HCT116 (cell line): Measurements from ENCODE around the gene HS6ST3. TPM values are rescaled to one million over a fixed set of nuclear protein-coding genes. Genes with fewer than 3 reads are reported as not detected.

Source experiments
- ATAC-seq: fragments of 200-7000 bp; cut with Tn5 transposase; 2 replicates; pipeline ENCODE4 v1.9.1; 2020; ENCODE audit warnings: mild to moderate bottlenecking, moderate library complexity
- BruUV-seq: library from RNA; stranded (reverse); fragments of 400-500 nt; replicated peaks from 2 replicates; lab custom pipeline; 2021; lab: Mats Ljungman, UMichigan
- CTCF ChIA-PET: fragments of 300-600 bp; sonication (Branson Sonifier 250); formaldehyde crosslinking; loops from one replicate; lab custom pipeline; 2021; ENCODE audit warnings: antibody characterized with exemption; lab: Charles Lee
- POLR2A ChIA-PET: fragments of 300-600, 350-600 bp; sonication (Branson Sonifier 250); formaldehyde crosslinking; loops from one replicate; lab custom pipeline; 2021; ENCODE audit warnings: antibody characterized with exemption; lab: Charles Lee
- RAD21 ChIA-PET, 2 experiments: fragments of 300-600 bp; sonication (Branson Sonifier 250); formaldehyde crosslinking; loops; one replicate each; lab custom pipeline; 2023; ENCODE audit warnings: low total read pairs in 2 of 2; ENCODE audit not compliant: uncharacterized antibody in 2 of 2, unreplicated experiment in 2 of 2, low non-redundant PET in 1 of 2; lab: Charles Lee
- DNase-seq: peaks from one replicate; pipeline ENCODE4 v3.0.0-alpha.2; 2010; ENCODE audit warnings: low read depth, low spot score
- H2AFZ ChIP-seq: fragments of 200-600 bp; shearing (Covaris generic), sonication (generic); 2 replicates; pipeline ENCODE4 v1.6.1; 2017; ENCODE audit warnings: low read depth, mixed run types, mixed read lengths, antibody characterized with exemption, low read length; ENCODE audit not compliant: poor library complexity, severe bottlenecking
- H3K27ac ChIP-seq: 2 replicates; pipeline ENCODE4 v1.5.1; 2012; ENCODE audit warnings: low read depth, low read length
- H3K27me3 ChIP-seq: fragments of 200-600 bp; sonication (generic); 2 replicates; pipeline ENCODE4 v1.6.1; 2016; ENCODE audit warnings: mixed run types, low read length, mixed read lengths; ENCODE audit not compliant: insufficient read depth
- H3K36me3 ChIP-seq, 2 experiments: fragments of 200-500 bp in 1 of 2; fragments of 200-600 bp in 1 of 2; sonication (Bioruptor generic) in 1 of 2; sonication (generic) in 1 of 2; 2 replicates each; pipeline versions ENCODE4 v1.5.1 to v1.6.1; 2014 to 2016; ENCODE audit warnings: low read length in 2 of 2, inconsistent platforms in 1 of 2, mixed read lengths in 1 of 2, mixed run types in 1 of 2; ENCODE audit not compliant: insufficient read depth in 2 of 2, control insufficient read depth in 1 of 2
- H3K4me1 ChIP-seq, 2 experiments: fragments of 200-600 bp in 1 of 2; sonication (generic) in 1 of 2; 2 replicates each; pipeline versions ENCODE4 v1.5.1 to v1.6.1; 2012 to 2017; ENCODE audit warnings: low read length in 2 of 2, inconsistent platforms in 1 of 2, mild to moderate bottlenecking in 1 of 2, mixed read lengths in 1 of 2, mixed run types in 1 of 2, moderate library complexity in 1 of 2; ENCODE audit not compliant: insufficient read depth in 2 of 2, control insufficient read depth in 1 of 2
- H3K4me2 ChIP-seq: fragments of 200-600 bp; sonication (generic); 2 replicates; pipeline ENCODE4 v1.6.1; 2017; ENCODE audit warnings: mixed run types, low read length, mixed read lengths
- H3K4me3 ChIP-seq, 2 experiments: fragments of 200-600 bp in 1 of 2; sonication (generic) in 1 of 2; replicated peaks in 1 of 2; 2 replicates each; pipeline ENCODE4 v1.5.1; 2011 to 2016; ENCODE audit warnings: low read length in 2 of 2, control low read depth in 1 of 2, low read depth in 1 of 2, mild to moderate bottlenecking in 1 of 2, mixed read lengths in 1 of 2, mixed run types in 1 of 2
- H3K79me2 ChIP-seq: fragments of 200-600 bp; sonication (generic); 2 replicates; pipeline ENCODE4 v1.6.1; 2017; ENCODE audit warnings: mild to moderate bottlenecking, mixed run types, low read length, moderate library complexity, mixed read lengths; ENCODE audit not compliant: insufficient read depth
- H3K9ac ChIP-seq: fragments of 200-600 bp; sonication (generic); 2 replicates; pipeline ENCODE4 v1.6.1; 2016; ENCODE audit warnings: low read length, mixed read lengths
- H3K9me2 ChIP-seq: fragments of 200-600 bp; sonication (generic), shearing (Covaris generic); 2 replicates; pipeline ENCODE4 v1.6.1; 2017; ENCODE audit warnings: mixed run types, mild to moderate bottlenecking, moderate library complexity; ENCODE audit not compliant: insufficient read depth
- H3K9me3 ChIP-seq, 2 experiments: fragments of 200-500 bp in 1 of 2; fragments of 200-600 bp in 1 of 2; sonication (Bioruptor generic) in 1 of 2; sonication (generic) in 1 of 2; 2 replicates each; pipeline ENCODE4 v1.6.1; 2014 to 2017; ENCODE audit warnings: low read length in 2 of 2, mixed read lengths in 2 of 2, inconsistent platforms in 1 of 2, low read depth in 1 of 2, mild to moderate bottlenecking in 1 of 2, mixed run types in 1 of 2, moderate library complexity in 1 of 2; ENCODE audit not compliant: control insufficient read depth in 1 of 2, insufficient read depth in 1 of 2
- H4K20me1 ChIP-seq: fragments of 200-600 bp; sonication (generic), shearing (Covaris generic); 2 replicates; pipeline ENCODE4 v1.6.1; 2017; ENCODE audit warnings: mixed run types, mild to moderate bottlenecking, moderate library complexity; ENCODE audit not compliant: insufficient read depth
- CEBPB ChIP-seq: IDR thresholded peaks from 2 replicates; pipeline ENCODE4 v1.6.1; 2012; ENCODE audit warnings: low read depth
- EGR1 ChIP-seq: IDR thresholded peaks from 2 replicates; pipeline ENCODE4 v1.6.1; 2012; ENCODE audit warnings: low read depth
- ELF1 ChIP-seq: IDR thresholded peaks from 2 replicates; pipeline ENCODE4 v1.6.1; 2012; ENCODE audit warnings: low read depth, borderline replicate concordance
- EZH2 ChIP-seq: fragments of 200-600 bp; sonication (generic); IDR thresholded peaks from 2 replicates; pipeline ENCODE4 v1.6.1; 2017; ENCODE audit warnings: antibody characterized with exemption, mixed run types
- EZH2phosphoT487 ChIP-seq: fragments of 200-600 bp; IDR thresholded peaks from 2 replicates; pipeline ENCODE4 v1.6.1; 2018; ENCODE audit warnings: antibody characterized with exemption, borderline replicate concordance
- FOSL1 ChIP-seq: IDR thresholded peaks from 2 replicates; pipeline ENCODE4 v1.6.1; 2012; ENCODE audit warnings: low read depth
- JUND ChIP-seq: IDR thresholded peaks from 2 replicates; pipeline ENCODE4 v1.6.1; 2012
- POLR2A ChIP-seq: IDR thresholded peaks from 2 replicates; pipeline ENCODE4 v1.7.0; 2011; ENCODE audit warnings: borderline replicate concordance; ENCODE audit not compliant: insufficient read depth, insufficient read length; ENCODE audit errors: extremely low read depth
- POLR2AphosphoS5 ChIP-seq: IDR thresholded peaks from 2 replicates; pipeline ENCODE4 v1.6.1; 2011; ENCODE audit warnings: mild to moderate bottlenecking, low read depth, low read length, moderate library complexity
- SIN3A ChIP-seq: IDR thresholded peaks from 2 replicates; pipeline ENCODE4 v1.6.1; 2012; ENCODE audit warnings: low read depth
- SRF ChIP-seq: IDR thresholded peaks from 2 replicates; pipeline ENCODE4 v1.6.1; 2012; ENCODE audit warnings: low read depth
- YY1 ChIP-seq: IDR thresholded peaks from 2 replicates; pipeline ENCODE4 v1.6.1; 2011; ENCODE audit warnings: low read length, low read depth, moderate library complexity, mild to moderate bottlenecking; ENCODE audit not compliant: insufficient replicate concordance; ENCODE audit errors: extremely low read depth
- ZNF274 ChIP-seq: fragments of 200-500 bp; sonication (Bioruptor generic); IDR thresholded peaks from 2 replicates; pipeline ENCODE4 v1.6.1; 2014; ENCODE audit warnings: mild to moderate bottlenecking, low read depth, low read length, inconsistent platforms
- intact Hi-C: fragments of 100-400 bp; cut with micrococcal nuclease; formaldehyde crosslinking; loops from 2 replicates; pipeline ENCODE4 v1.10.0; 2022
- total RNA-seq: library from RNA; stranded (reverse); gene quantifications from one replicate; pipeline ENCODE4 v1.2.1, GENCODE V29; 2021; ENCODE audit not compliant: unreplicated experiment
- TF ChIP-seq, protein P1 (sequence below): IDR thresholded peaks from 2 replicates; pipeline ENCODE4 v1.6.1; 2012
- TF ChIP-seq, protein P2 (sequence below): IDR thresholded peaks from 2 replicates; pipeline ENCODE4 v1.6.1; 2012; ENCODE audit warnings: low read depth

Gene HS6ST3
- total RNA-seq, 1 experiment from 2014 or later, result 0.10 TPM

DNA sequence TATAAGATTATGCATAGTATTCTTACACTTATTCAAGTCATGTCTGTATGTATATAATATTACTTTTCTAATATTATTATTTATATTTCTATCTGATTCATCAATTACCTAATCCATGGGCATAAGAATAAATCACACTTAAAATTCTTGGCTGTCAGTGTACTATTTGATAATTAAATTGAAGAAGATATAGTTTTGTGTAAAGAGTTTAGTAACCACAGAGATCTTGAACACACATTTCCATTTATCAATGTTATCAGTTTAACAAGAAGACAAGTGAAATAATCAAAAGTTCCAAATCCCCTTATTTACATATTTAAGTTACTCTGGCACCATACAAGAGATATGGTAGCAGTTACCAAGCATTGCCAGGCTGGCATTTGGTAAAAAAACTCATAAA, 659.9 kb downstream of the HS6ST3 start:
- BruUV-seq, result no TSS peak
- DNase-seq (no peak), ATAC-seq (no peak)
- Histone ChIP-seq H3K4me1 (no peaks in the 10 kb centered on the region), H2AFZ (no peak overlapping the region), H3K27me3 (peaks cover 13% of the 10 kb centered on the region; the same call in 1 of the 2 replicates), H3K27ac (no peak overlapping the region), H3K9me2 (no peaks in the 10 kb centered on the region), H4K20me1 (no peaks in the 10 kb centered on the region), H3K36me3 (no peaks in the 10 kb centered on the region), H3K4me2 (no peak overlapping the region), H3K9me3 (no peaks in the 10 kb centered on the region), H3K9ac (no peak overlapping the region), H3K79me2 (no peaks in the 10 kb centered on the region), H3K4me3 (no peak overlapping the region)
- POLR2A ChIA-PET, result no interaction called here
- intact Hi-C loops, result no loop called here
- RAD21 ChIA-PET, result no interaction called here
- CTCF ChIA-PET, result no interaction called here
- TF ChIP-seq CEBPB (no peak), SIN3A (no peak), EZH2phosphoT487 (no peak), ELF1 (no peak), FOSL1 (no peak), POLR2AphosphoS5 (no peak), YY1 (no peak), EGR1 (no peak), EZH2 (no peak), JUND (no peak), POLR2A (no peak), SRF (no peak), ZNF274 (no peak)
- TF ChIP-seq, protein P1, sequence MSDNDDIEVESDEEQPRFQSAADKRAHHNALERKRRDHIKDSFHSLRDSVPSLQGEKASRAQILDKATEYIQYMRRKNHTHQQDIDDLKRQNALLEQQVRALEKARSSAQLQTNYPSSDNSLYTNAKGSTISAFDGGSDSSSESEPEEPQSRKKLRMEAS, result no peak
- TF ChIP-seq, protein P2, sequence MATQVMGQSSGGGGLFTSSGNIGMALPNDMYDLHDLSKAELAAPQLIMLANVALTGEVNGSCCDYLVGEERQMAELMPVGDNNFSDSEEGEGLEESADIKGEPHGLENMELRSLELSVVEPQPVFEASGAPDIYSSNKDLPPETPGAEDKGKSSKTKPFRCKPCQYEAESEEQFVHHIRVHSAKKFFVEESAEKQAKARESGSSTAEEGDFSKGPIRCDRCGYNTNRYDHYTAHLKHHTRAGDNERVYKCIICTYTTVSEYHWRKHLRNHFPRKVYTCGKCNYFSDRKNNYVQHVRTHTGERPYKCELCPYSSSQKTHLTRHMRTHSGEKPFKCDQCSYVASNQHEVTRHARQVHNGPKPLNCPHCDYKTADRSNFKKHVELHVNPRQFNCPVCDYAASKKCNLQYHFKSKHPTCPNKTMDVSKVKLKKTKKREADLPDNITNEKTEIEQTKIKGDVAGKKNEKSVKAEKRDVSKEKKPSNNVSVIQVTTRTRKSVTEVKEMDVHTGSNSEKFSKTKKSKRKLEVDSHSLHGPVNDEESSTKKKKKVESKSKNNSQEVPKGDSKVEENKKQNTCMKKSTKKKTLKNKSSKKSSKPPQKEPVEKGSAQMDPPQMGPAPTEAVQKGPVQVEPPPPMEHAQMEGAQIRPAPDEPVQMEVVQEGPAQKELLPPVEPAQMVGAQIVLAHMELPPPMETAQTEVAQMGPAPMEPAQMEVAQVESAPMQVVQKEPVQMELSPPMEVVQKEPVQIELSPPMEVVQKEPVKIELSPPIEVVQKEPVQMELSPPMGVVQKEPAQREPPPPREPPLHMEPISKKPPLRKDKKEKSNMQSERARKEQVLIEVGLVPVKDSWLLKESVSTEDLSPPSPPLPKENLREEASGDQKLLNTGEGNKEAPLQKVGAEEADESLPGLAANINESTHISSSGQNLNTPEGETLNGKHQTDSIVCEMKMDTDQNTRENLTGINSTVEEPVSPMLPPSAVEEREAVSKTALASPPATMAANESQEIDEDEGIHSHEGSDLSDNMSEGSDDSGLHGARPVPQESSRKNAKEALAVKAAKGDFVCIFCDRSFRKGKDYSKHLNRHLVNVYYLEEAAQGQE, result no peak
